Keratinocyte (primary cell): ENCODE data around the gene PNPLA8. TPM values are rescaled to one million over a fixed set of nuclear protein-coding genes. Genes with fewer than 3 reads are reported as not detected.

Source experiments
- DNase-seq: peaks from one replicate; pipeline ENCODE4 v3.0.0-alpha.2; 2011; ENCODE audit warnings: low read depth, missing footprints, low spot score
- FAIRE-seq: peaks from 2 replicates; lab custom pipeline; 2011; peaks lifted over from hg19 to GRCh38; lab: Jason Lieb, UNC
- H2AFZ ChIP-seq: 2 replicates; pipeline ENCODE4 v1.6.0; 2012; ENCODE audit warnings: low read length, control low read depth, inconsistent platforms; ENCODE audit not compliant: control insufficient read depth
- H3K27ac ChIP-seq: 2 replicates; pipeline ENCODE4 v1.5.1; 2011; ENCODE audit warnings: low read length; ENCODE audit not compliant: control insufficient read depth, insufficient read depth
- H3K27me3 ChIP-seq: 3 replicates; pipeline ENCODE4 v1.6.0; 2011; ENCODE audit warnings: low read length; ENCODE audit not compliant: control insufficient read depth, insufficient read depth; ENCODE audit errors: extremely low read depth
- H3K36me3 ChIP-seq, 2 experiments: 2 replicates in 1 of 2; 3 replicates in 1 of 2; pipeline ENCODE4 v1.5.1; 2011; ENCODE audit warnings: low read length in 2 of 2, mild to moderate bottlenecking in 1 of 2; ENCODE audit not compliant: control insufficient read depth in 2 of 2, insufficient read depth in 2 of 2; ENCODE audit errors: extremely low read depth in 1 of 2
- H3K4me1 ChIP-seq: 3 replicates; pipeline ENCODE4 v1.5.1; 2011; ENCODE audit warnings: low read length; ENCODE audit not compliant: control insufficient read depth, insufficient read depth; ENCODE audit errors: extremely low read depth
- H3K4me2 ChIP-seq: 3 replicates; pipeline ENCODE4 v1.6.0; 2011; ENCODE audit warnings: low read depth, low read length; ENCODE audit not compliant: control insufficient read depth, insufficient read depth; ENCODE audit errors: extremely low read depth
- H3K4me3 ChIP-seq, 3 experiments: fragments of 200-600 bp in 1 of 3; sonication (generic) in 1 of 3; 2 replicates in 2 of 3; 3 replicates in 1 of 3; pipeline ENCODE4 v1.5.1; 2011 to 2016; ENCODE audit warnings: low read length in 3 of 3, mild to moderate bottlenecking in 3 of 3, control low read depth in 2 of 3, inconsistent platforms in 1 of 3, low read depth in 1 of 3, mixed read lengths in 1 of 3, mixed run types in 1 of 3, moderate library complexity in 1 of 3; ENCODE audit not compliant: control insufficient read depth in 2 of 3, insufficient read depth in 2 of 3; ENCODE audit errors: extremely low read depth in 1 of 3
- H3K79me2 ChIP-seq: 2 replicates; pipeline ENCODE4 v1.6.0; 2012; ENCODE audit warnings: low read length; ENCODE audit not compliant: control insufficient read depth, insufficient read depth
- H3K9ac ChIP-seq: 3 replicates; pipeline ENCODE4 v1.6.0; 2011; ENCODE audit warnings: low read length; ENCODE audit not compliant: control insufficient read depth, insufficient read depth; ENCODE audit errors: extremely low read depth
- H3K9me1 ChIP-seq: 3 replicates; pipeline ENCODE4 v1.6.0; 2011; ENCODE audit warnings: low read length; ENCODE audit not compliant: control insufficient read depth, insufficient read depth; ENCODE audit errors: extremely low read depth
- H3K9me3 ChIP-seq: 2 replicates; pipeline ENCODE4 v1.5.1; 2012; ENCODE audit warnings: low read depth, low read length; ENCODE audit not compliant: control insufficient read depth
- H4K20me1 ChIP-seq: 3 replicates; pipeline ENCODE4 v1.6.0; 2011; ENCODE audit warnings: low read length; ENCODE audit not compliant: control insufficient read depth, insufficient read depth; ENCODE audit errors: extremely low read depth
- CTCF ChIP-seq, 3 experiments: IDR thresholded peaks in 1 of 3; conservative IDR thresholded peaks in 1 of 3; optimal IDR thresholded peaks in 1 of 3; 2 replicates in 2 of 3; 3 replicates in 1 of 3; pipeline versions ENCODE3 to v1.5.1; 2011; ENCODE audit warnings: low read length in 3 of 3, mild to moderate bottlenecking in 3 of 3, moderate library complexity in 2 of 3, control low read depth in 1 of 3, inconsistent platforms in 1 of 3; ENCODE audit not compliant: insufficient read depth in 2 of 3; ENCODE audit errors: extremely low read depth in 1 of 3
- EZH2 ChIP-seq: IDR thresholded peaks from one replicate; pipeline ENCODE4 v1.6.1; 2012; ENCODE audit warnings: inconsistent platforms, mild to moderate bottlenecking, low read length, moderate library complexity
- dilution Hi-C: fragments of 300-500 bp; cut with MboI; formaldehyde crosslinking; loops from one replicate; pipeline ENCODE4 v1.7.0; 2020; ENCODE audit warnings: low sequenced_read_pairs; ENCODE audit not compliant: extremely low pct_ligation_motif_present
- polyA plus RNA-seq, 5 experiments: library from polyadenylated mRNA; depleted of rRNA in 3 of 5; stranded (reverse) in 3 of 5; stranded (forward) in 1 of 5; unstranded in 1 of 5; fragments of >200 nt; gene quantifications; 1 replicate in 1 of 5; 2 replicates in 3 of 5; 3 replicates in 1 of 5; pipeline versions ENCODE4 v1.2.1 to v1.2.3, GENCODE V29; 2011 to 2012; ENCODE audit warnings: missing spikeins in 2 of 5, low read depth in 1 of 5, low replicate concordance in 1 of 5

PNPLA8 gene
- polyA plus RNA-seq, 1 donor (not counting 4 experiments of a cell fraction or from before 2014, with no cell fraction given), result 23.1 TPM

DNA sequence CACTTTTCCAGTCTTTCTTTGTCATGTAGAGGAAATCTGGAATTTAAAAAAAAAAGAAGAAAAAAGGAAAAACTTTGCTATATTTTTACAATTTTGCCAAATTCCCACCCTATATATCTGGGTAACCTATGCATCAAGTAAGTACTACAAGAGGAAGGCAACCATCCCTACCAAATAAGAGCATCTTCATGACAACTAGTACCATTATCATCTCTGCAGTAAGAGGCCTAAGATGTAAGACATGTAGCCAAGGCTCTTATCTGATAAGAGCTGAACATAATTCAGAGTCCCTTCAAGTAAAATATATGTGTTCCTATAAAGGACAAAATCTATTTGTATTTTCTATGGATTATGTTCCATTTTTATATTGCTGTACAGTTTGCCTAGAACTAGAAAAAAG is 40.1 kb upstream of the PNPLA8 start:
- Histone ChIP-seq H3K9me3 (no peaks in the 10 kb centered on the region), H3K4me1 (peaks cover 13% of the 10 kb centered on the region), H3K27me3 (no peaks in the 10 kb centered on the region), H3K4me2 (no peak overlapping the region), H3K9ac (no peak overlapping the region), H3K4me3 (no peak overlapping the region), H4K20me1 (no peaks in the 10 kb centered on the region), H3K36me3 (no peaks in the 10 kb centered on the region), H3K27ac (no peak overlapping the region), H3K9me1 (no peaks in the 10 kb centered on the region), H2AFZ (no peak overlapping the region), H3K79me2 (peaks cover 47% of the 10 kb centered on the region)
- TF ChIP-seq EZH2 (no peak), CTCF (optimal IDR thresholded peaks at IDR 0.05 in 1 of 3, IDR thresholded peaks at IDR 0.05 in 1 of 3, conservative IDR thresholded peaks at IDR 0.05 in 1 of 3; ENCODE audit: extremely low read depth in 1 of 3, insufficient read depth in 2 of 3, low read length in 3 of 3) (no peak)
- DNase-seq, result no peak
- FAIRE-seq, result no peak
- dilution Hi-C loops, result no loop called here

DNA sequence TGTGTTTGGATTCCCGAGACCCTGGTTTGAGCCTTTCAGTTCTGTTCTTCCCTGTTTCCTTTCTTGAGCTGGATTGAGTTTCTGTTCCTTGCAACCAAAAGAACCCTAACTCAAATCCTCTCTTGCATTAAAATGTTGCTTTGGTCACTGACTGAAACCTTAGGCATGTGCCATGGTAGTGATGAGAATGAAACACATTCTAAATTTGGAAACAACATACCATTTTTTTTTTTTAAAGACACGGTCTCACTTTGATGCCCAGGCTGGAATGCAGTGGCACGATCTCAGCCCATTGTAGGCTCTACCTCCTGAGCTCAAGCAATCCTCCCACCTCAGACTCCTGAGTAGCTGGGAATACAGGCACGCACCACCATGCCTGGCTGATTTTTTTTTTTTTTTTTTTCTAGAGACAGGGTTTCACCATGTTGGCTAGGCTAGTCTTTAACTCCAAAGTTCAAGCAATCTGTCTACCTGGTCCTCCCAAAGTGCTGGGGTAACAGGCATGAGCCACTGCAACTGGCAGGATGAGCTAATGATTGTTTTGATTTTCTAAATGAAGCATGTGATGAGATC is 35.2 kb upstream of the PNPLA8 start:
- Histone ChIP-seq H3K4me1 (no peaks in the 10 kb centered on the region), H3K9ac (no peak overlapping the region), H3K27ac (no peak overlapping the region), H3K79me2 (peaks cover 6% of the 10 kb centered on the region), H3K9me3 (no peaks in the 10 kb centered on the region), H3K36me3 (no peaks in the 10 kb centered on the region), H4K20me1 (no peaks in the 10 kb centered on the region), H3K27me3 (no peaks in the 10 kb centered on the region), H3K4me3 (no peak overlapping the region), H3K9me1 (no peaks in the 10 kb centered on the region), H2AFZ (no peak overlapping the region), H3K4me2 (no peak overlapping the region)
- DNase-seq, result no peak
- FAIRE-seq, result no peak
- dilution Hi-C loops, result no loop called here
- TF ChIP-seq CTCF (optimal IDR thresholded peaks at IDR 0.05 in 1 of 3, IDR thresholded peaks at IDR 0.05 in 1 of 3, conservative IDR thresholded peaks at IDR 0.05 in 1 of 3; ENCODE audit: extremely low read depth in 1 of 3, insufficient read depth in 2 of 3, low read length in 3 of 3), result no peak
- no peak for TF ChIP-seq EZH2
